Subcutaneous adipose tissue (tissue), 4 donors: ENCODE results near the gene FKBP8. TPM values are rescaled to one million over a fixed set of nuclear protein-coding genes. Genes with fewer than 3 reads are reported as not detected.

Source experiments
- CTCF ChIP-seq: fragments of 450-650 bp; IDR thresholded peaks from one replicate; pipeline ENCODE4 v1.5.1; 2016; ENCODE audit warnings: low read depth, mild to moderate bottlenecking, control low read depth, antibody characterized with exemption, moderate library complexity
- total RNA-seq, 4 donors: library from RNA; depleted of rRNA; stranded (reverse); fragments of >200 nt; gene quantifications; one replicate each; pipeline ENCODE4 v1.1.0, GENCODE V29; 2016

The FKBP8 gene
- total RNA-seq, 4 donors from 2014 or later: 105 to 369 (median 280) TPM

- no peak for TF ChIP-seq CTCF
Observed at GRCh38 chr19:18488838-18489626, 54.3 kb downstream of the FKBP8 start.

GRCh38 chr19:18488403-18488723, 55.0 kb downstream of the FKBP8 start:
- no peak for TF ChIP-seq CTCF

- TF ChIP-seq CTCF: no peak
Observed at GRCh38 chr19:18487576-18488402, 55.6 kb downstream of the FKBP8 start.

- TF ChIP-seq CTCF: no peak
Observed at GRCh38 chr19:18486746-18487145, 56.6 kb downstream of the FKBP8 start.

- no peak for TF ChIP-seq CTCF
Observed at GRCh38 chr19:18484992-18485391, 58.4 kb downstream of the FKBP8 start.

GRCh38 chr19:18483119-18483890, 60.1 kb downstream of the FKBP8 start:
- TF ChIP-seq CTCF: no peak

Other genes with a start within 250 kb of the FKBP8 start
- 10 to 100 TPM; 70.3 to 87.7 (median 81.4) TPM for gene LSM4, start 220.5 kb downstream of the FKBP8 start, total RNA-seq
- 10 to 100 TPM; 17.4 to 33.9 (median 22.6) TPM for gene PGPEP1, start 203.0 kb downstream of the FKBP8 start, total RNA-seq
- gene GDF15, start 157.4 kb downstream of the FKBP8 start, total RNA-seq: 10 to 100 TPM in 2 of 4 donors, 1 to 10 TPM in 2; 1.7 to 20.6 (median 8.4) TPM
- gene LRRC25, start 146.0 kb downstream of the FKBP8 start, total RNA-seq: 10 to 100 TPM in 3 of 4 donors, 1 to 10 TPM in 1; 8.3 to 32.0 (median 18.7) TPM
- 10 to 100 TPM; 19.8 to 32.0 (median 23.1) TPM for gene SSBP4, start 124.2 kb downstream of the FKBP8 start, total RNA-seq
- gene ISYNA1, start 105.4 kb downstream of the FKBP8 start, total RNA-seq: 10 to 100 TPM in 3 of 4 donors, 1 to 10 TPM in 1; 9.9 to 50.5 (median 11.4) TPM
- 10 to 100 TPM; 14.3 to 16.1 (median 15.3) TPM for gene ELL, start 21.5 kb downstream of the FKBP8 start, total RNA-seq
- 100 to 1,000 TPM in 3 of 4 donors, 10 to 100 TPM in 1; 97.2 to 145 (median 120) TPM for gene KXD1, start 14.3 kb upstream of the FKBP8 start, total RNA-seq
- gene UBA52, start 28.3 kb upstream of the FKBP8 start, total RNA-seq: 100 to 1,000 TPM; 498 to 791 (median 619) TPM
- gene REX1BD, start 45.2 kb upstream of the FKBP8 start, total RNA-seq: 100 to 1,000 TPM in 2 of 4 donors, 10 to 100 TPM in 2; 49.1 to 128 (median 99.7) TPM
- 100 to 1,000 TPM in 2 of 4 donors, 10 to 100 TPM in 2; 28.5 to 117 (median 84.3) TPM for gene CRLF1, start 63.2 kb upstream of the FKBP8 start, total RNA-seq
- 1 to 10 TPM in 1 of 4 donors, under 1 TPM in 2, not detected in 1; 0.34 to 2.1 (median 0.88) TPM for gene TMEM59L, start 69.3 kb upstream of the FKBP8 start, total RNA-seq
- 10 to 100 TPM in 2 of 4 donors, 1 to 10 TPM in 2; 6.7 to 29.0 (median 12.1) TPM for gene KLHL26, start 93.5 kb upstream of the FKBP8 start, total RNA-seq
- gene CRTC1, start 140.1 kb upstream of the FKBP8 start, total RNA-seq: 1 to 10 TPM; 2.0 to 8.3 (median 3.9) TPM
- 10 to 100 TPM in 3 of 4 donors, 1 to 10 TPM in 1; 6.2 to 48.0 (median 14.2) TPM for gene COMP, start 247.7 kb upstream of the FKBP8 start, total RNA-seq